ENCODE measurements around the gene PPP6R2. TPM values are rescaled to one million over a fixed set of nuclear protein-coding genes. Genes with fewer than 3 reads are reported as not detected.

Gene PPP6R2
- total RNA-seq, 1 experiment from 2014 or later = 61.3 TPM

DNA sequence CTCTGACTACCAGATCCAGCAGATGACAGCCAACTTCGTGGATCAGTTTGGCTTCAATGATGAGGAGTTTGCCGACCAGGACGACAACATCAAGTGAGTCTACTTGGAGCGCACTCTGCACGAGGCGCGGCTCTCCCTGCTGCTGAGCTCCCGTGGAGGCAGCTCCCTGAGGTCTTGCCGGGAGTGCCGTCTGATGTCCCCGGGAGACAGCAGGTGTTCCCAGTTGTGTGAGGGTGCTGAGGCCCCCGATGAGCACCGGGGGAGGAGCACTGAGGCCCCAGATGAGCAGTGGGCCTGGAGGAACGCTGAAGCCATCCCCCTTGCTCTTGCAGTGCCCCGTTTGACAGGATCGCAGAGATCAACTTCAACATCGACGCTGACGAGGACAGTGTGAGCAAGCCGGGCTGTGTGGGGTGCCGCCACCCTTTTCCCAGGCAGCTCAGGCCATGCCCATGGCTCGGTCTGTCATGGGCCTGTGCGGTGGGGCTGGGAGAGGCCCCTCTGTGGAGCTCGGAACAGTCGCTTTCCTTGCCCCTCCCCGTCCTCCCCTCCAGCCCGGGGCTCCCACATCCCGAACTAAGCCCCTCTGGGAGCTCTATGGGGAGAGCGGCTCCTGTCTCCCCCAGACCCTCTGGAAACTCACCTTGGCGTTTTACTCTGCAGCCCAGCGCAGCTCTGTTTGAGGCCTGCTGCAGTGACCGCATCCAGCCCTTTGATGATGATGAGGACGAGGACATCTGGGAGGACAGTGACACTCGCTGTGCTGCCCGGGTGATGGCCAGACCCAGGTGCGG, 94.6 kb downstream of the PPP6R2 start:
- BruUV-seq (replicated peaks) = no TSS peak
- Histone ChIP-seq H3K4me1 (ENCODE audit: control insufficient read depth in 1 of 2, insufficient read depth in 2 of 2, low read length in 2 of 2) (no peaks in the 10 kb centered on the region), H3K4me2 (ENCODE audit: low read length) (no peak overlapping the region), H3K27me3 (ENCODE audit: insufficient read depth, low read length) (no peaks in the 10 kb centered on the region), H3K9me3 (ENCODE audit: control insufficient read depth in 1 of 2, insufficient read depth in 1 of 2, low read depth in 1 of 2, low read length in 2 of 2) (no peaks in the 10 kb centered on the region), H3K36me3 (ENCODE audit: control insufficient read depth in 1 of 2, insufficient read depth in 2 of 2, low read length in 2 of 2) (peaks cover 5 to 8% of the 10 kb centered on the region in 2 experiments; a peak in 2 of 4 replicates), H3K9me2 (ENCODE audit: insufficient read depth) (no peaks in the 10 kb centered on the region), H2AFZ (ENCODE audit: low read depth, low read length, poor library complexity, severe bottlenecking) (no peak overlapping the region), H3K9ac (ENCODE audit: low read length) (no peak overlapping the region), H3K27ac (ENCODE audit: low read depth, low read length) (no peak overlapping the region), H4K20me1 (ENCODE audit: insufficient read depth) (no peaks in the 10 kb centered on the region), H3K79me2 (ENCODE audit: insufficient read depth, low read length) (no peaks in the 10 kb centered on the region), H3K4me3 (replicated peaks in 1 of 2; ENCODE audit: low read depth in 1 of 2, low read length in 2 of 2) (no peak overlapping the region)
- TF ChIP-seq EGR1 (IDR thresholded peaks at IDR 0.05; ENCODE audit: low read depth) (no peak), POLR2A (IDR thresholded peaks at IDR 0.05; ENCODE audit: borderline replicate concordance, extremely low read depth, insufficient read depth, insufficient read length) (no peak), CEBPB (IDR thresholded peaks at IDR 0.05; ENCODE audit: low read depth) (no peak), TCF7L2 (IDR thresholded peaks at IDR 0.05; ENCODE audit: borderline replicate concordance, extremely low read depth, insufficient read depth, insufficient read length) (no peak), EZH2 (IDR thresholded peaks at IDR 0.05) (no peak), ZFX (IDR thresholded peaks at IDR 0.05) (no peak), ELF1 (IDR thresholded peaks at IDR 0.05; ENCODE audit: borderline replicate concordance, low read depth) (no peak), POLR2AphosphoS5 (IDR thresholded peaks at IDR 0.05; ENCODE audit: low read depth, low read length) (no peak)
- TF ChIP-seq, protein P1, sequence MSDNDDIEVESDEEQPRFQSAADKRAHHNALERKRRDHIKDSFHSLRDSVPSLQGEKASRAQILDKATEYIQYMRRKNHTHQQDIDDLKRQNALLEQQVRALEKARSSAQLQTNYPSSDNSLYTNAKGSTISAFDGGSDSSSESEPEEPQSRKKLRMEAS (IDR thresholded peaks at IDR 0.05) = no peak
- ATAC-seq (no peak), DNase-seq (ENCODE audit: low read depth, low spot score) (no peak)
- CTCF ChIA-PET = no interaction called here
- RAD21 ChIA-PET (ENCODE audit: low non-redundant PET in 1 of 2, low total read pairs in 2 of 2, uncharacterized antibody in 2 of 2, unreplicated experiment in 2 of 2) = no interaction called here
- POLR2A ChIA-PET = no interaction called here
- intact Hi-C loops (cut with micrococcal nuclease) = no loop called here
